B cell (primary cell): Measurements from ENCODE around the gene CRTAC1. TPM values are rescaled to one million over a fixed set of nuclear protein-coding genes. Genes with fewer than 3 reads are reported as not detected.
A peak's percentile ranks its signal among the peaks of the same experiment; 100 is the strongest.

Source experiments
- ATAC-seq: fragments of 200-7000 bp; cut with Tn5 transposase; one replicate; pipeline ENCODE4 v1.10.0; 2021; ENCODE audit warnings: low read depth, mild to moderate bottlenecking, moderate number of reproducible peaks, moderate library complexity
- CTCF ChIA-PET: fragments of 350-600 bp; sonication (Branson Sonifier 250); formaldehyde crosslinking; loops from one replicate; lab custom pipeline; 2021; ENCODE audit warnings: antibody characterized with exemption, inconsistent platforms; lab: Charles Lee
- POLR2A ChIA-PET: fragments of 350-600 bp; sonication (Branson Sonifier 250); formaldehyde crosslinking; loops from one replicate; lab custom pipeline; 2021; ENCODE audit warnings: antibody characterized with exemption; lab: Charles Lee
- DNase-seq: peaks from one replicate; pipeline ENCODE4 v3.0.0; 2013
- H2AFZ ChIP-seq: 2 replicates; pipeline ENCODE4 v1.6.1; 2012; ENCODE audit warnings: mild to moderate bottlenecking, low read depth, low read length; ENCODE audit not compliant: insufficient read depth, poor library complexity, severe bottlenecking
- H3K27ac ChIP-seq, 2 donors: 1 replicate in 1 of 2; 2 replicates in 1 of 2; pipeline ENCODE4 v1.5.1; 2012 to 2013; ENCODE audit warnings: low read length in 2 of 2, mild to moderate bottlenecking in 2 of 2, moderate library complexity in 1 of 2
- H3K27me3 ChIP-seq, 4 experiments: fragments of 200-600 bp in 1 of 4; sonication (generic) in 1 of 4; replicated peaks in 1 of 4; 1 replicate in 2 of 4; 2 replicates in 2 of 4; pipeline versions ENCODE4 v1.6.1 to v1.7.0; 2013 to 2016; ENCODE audit warnings: low read length in 3 of 4, mild to moderate bottlenecking in 2 of 4, mixed read lengths in 1 of 4, moderate library complexity in 1 of 4; ENCODE audit not compliant: insufficient read depth in 4 of 4, control insufficient read depth in 3 of 4; ENCODE audit errors: control extremely low read depth in 1 of 4
- H3K36me3 ChIP-seq, 2 experiments: replicated peaks in 1 of 2; 1 replicate in 1 of 2; 2 replicates in 1 of 2; pipeline versions ENCODE4 v1.6.1 to v1.7.1; 2013; ENCODE audit warnings: low read length in 1 of 2; ENCODE audit not compliant: insufficient read depth in 2 of 2, control insufficient read depth in 1 of 2; ENCODE audit errors: control extremely low read depth in 1 of 2, extremely low read depth in 1 of 2
- H3K4me1 ChIP-seq, 2 donors: fragments of 200-600 bp in 1 of 2; sonication (generic) in 1 of 2; 1 replicate in 1 of 2; 2 replicates in 1 of 2; pipeline versions ENCODE4 v1.5.1 to v1.6.1; 2013 to 2017; ENCODE audit warnings: low read length in 2 of 2; ENCODE audit not compliant: control insufficient read depth in 2 of 2, insufficient read depth in 2 of 2
- H3K4me2 ChIP-seq: replicated peaks from 2 replicates; pipeline ENCODE3; 2012; ENCODE audit warnings: mild to moderate bottlenecking, low read depth, low read length; ENCODE audit not compliant: poor library complexity, severe bottlenecking
- H3K4me3 ChIP-seq, 5 experiments: fragments of 200-600 bp in 1 of 5; sonication (generic) in 1 of 5; 1 replicate in 3 of 5; 2 replicates in 2 of 5; pipeline versions ENCODE4 v1.5.1 to v1.7.0; 2011 to 2016; ENCODE audit warnings: low read length in 4 of 5, mild to moderate bottlenecking in 4 of 5, low read depth in 2 of 5, control low read depth in 1 of 5, moderate library complexity in 1 of 5; ENCODE audit not compliant: insufficient read depth in 1 of 5; ENCODE audit errors: control extremely low read depth in 1 of 5, extremely low read depth in 1 of 5
- H3K79me2 ChIP-seq: fragments of 200-600 bp; sonication (generic); one replicate; pipeline ENCODE4 v1.6.0; 2016; ENCODE audit warnings: low read length; ENCODE audit not compliant: control insufficient read depth, insufficient read depth
- H3K9ac ChIP-seq: fragments of 200-600 bp; sonication (generic); 2 replicates; pipeline ENCODE4 v1.6.1; 2017; ENCODE audit warnings: mild to moderate bottlenecking, low read length, moderate library complexity
- H3K9me3 ChIP-seq, 3 donors: one replicate each; pipeline versions ENCODE4 v1.6.1 to v1.7.1; 2013; ENCODE audit warnings: low read length in 2 of 3; ENCODE audit not compliant: control insufficient read depth in 2 of 3, insufficient read depth in 1 of 3; ENCODE audit errors: control extremely low read depth in 1 of 3
- H4K20me1 ChIP-seq: 2 replicates; pipeline ENCODE4 v1.6.0; 2012; ENCODE audit warnings: mild to moderate bottlenecking, low read length; ENCODE audit not compliant: insufficient read depth, control insufficient read depth, poor library complexity, severe bottlenecking
- H3K27ac Mint-ChIP-seq: one replicate; pipeline ENCODE4 v1.8.0; 2021; ENCODE audit warnings: mixed read lengths
- H3K27me3 Mint-ChIP-seq: one replicate; pipeline ENCODE4 v1.8.0; 2021; ENCODE audit warnings: mixed read lengths
- H3K4me1 Mint-ChIP-seq: one replicate; pipeline ENCODE4 v1.8.0; 2021; ENCODE audit warnings: mixed read lengths
- H3K4me3 Mint-ChIP-seq: one replicate; pipeline ENCODE4 v1.8.0; 2021; ENCODE audit warnings: mixed read lengths
- H3K9me3 Mint-ChIP-seq: one replicate; pipeline ENCODE4 v1.8.0; 2022; ENCODE audit warnings: mixed read lengths; ENCODE audit not compliant: insufficient read depth
- EZH2 ChIP-seq: IDR thresholded peaks from 2 replicates; pipeline ENCODE4 v1.6.1; 2012; ENCODE audit warnings: borderline replicate concordance, low read depth, mild to moderate bottlenecking, moderate library complexity, low read length; ENCODE audit not compliant: insufficient read depth, poor library complexity, severe bottlenecking
- whole genome bisulfite sequencing: methylation state at CpG from one replicate; pipeline ENCODE4 v1.1.5; 2013; ENCODE audit warnings: missing lambda C conversion rate; ENCODE audit not compliant: insufficient coverage; 5-methylcytosine and 5-hydroxymethylcytosine counted together
- intact Hi-C: fragments of 100-400 bp; cut with micrococcal nuclease; formaldehyde crosslinking; loops from one replicate; pipeline ENCODE4 v1.10.0; 2022
- polyA plus RNA-seq: library from polyadenylated mRNA; depleted of rRNA; stranded (reverse); fragments of >200 nt; gene quantifications from 2 replicates; pipeline ENCODE4 v1.2.3, GENCODE V29; 2012
- total RNA-seq, 2 donors: library from RNA; stranded (reverse); fragments of 120-200 nt in 1 of 2; gene quantifications; 1 replicate in 1 of 2; 2 replicates in 1 of 2; pipeline versions ENCODE4 v1.2.3 to v1.2.4, GENCODE V29; 2013 to 2022
- TF ChIP-seq, protein P1 (sequence below): fragments of 200-600 bp; IDR thresholded peaks from one replicate; pipeline ENCODE4 v1.8.0; 2022; ENCODE audit warnings: antibody characterized with exemption, mild to moderate bottlenecking

The CRTAC1 gene
- total and polyA plus RNA-seq, 2 donors (not counting 1 experiment from before 2014, with no cell fraction given) = not detected

DNA sequence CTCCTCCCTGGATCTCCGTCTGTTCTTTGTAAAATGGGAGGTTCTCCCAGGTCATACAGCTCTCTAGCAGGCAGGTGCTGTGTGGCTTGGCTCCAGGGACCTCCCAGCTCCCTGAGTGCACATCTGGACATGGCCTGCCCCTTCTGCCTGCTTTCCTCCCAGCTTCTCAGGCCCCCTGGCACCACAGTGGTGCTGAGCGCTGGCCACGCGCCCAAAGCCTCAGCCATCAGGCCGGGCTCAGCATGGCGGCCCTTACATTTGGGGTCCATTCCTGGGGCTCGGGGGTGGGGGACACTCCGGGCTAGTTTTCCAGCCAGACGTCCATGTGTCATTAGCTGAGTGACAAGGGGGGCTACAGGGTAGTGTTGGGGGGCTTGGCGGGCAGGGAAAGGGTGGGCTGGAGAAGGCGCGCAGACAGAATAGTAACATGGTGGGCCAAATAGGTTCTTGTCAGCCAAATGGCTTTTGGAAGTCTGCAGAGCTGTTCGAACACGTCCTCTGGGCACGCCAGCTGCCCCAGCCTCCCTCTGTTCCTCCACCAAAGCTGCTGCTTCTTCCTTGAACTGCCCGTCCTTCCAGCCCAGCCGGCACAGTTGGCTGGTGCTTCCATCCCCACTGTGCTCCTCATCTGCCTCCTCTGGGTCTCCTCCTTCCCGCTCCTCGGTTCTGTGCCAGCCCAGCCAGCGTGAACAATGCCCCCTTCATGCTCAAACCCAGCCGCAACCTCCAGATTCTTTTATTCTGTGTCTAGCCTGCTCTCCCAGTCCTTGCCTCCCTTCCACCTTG lies 114.9 kb downstream of the CRTAC1 start:
- H2AFZ ChIP-seq = no peak overlapping the region
- no peak overlapping the region for H3K4me2 ChIP-seq
- TF ChIP-seq EZH2 = no peak
- TF ChIP-seq, protein P1, sequence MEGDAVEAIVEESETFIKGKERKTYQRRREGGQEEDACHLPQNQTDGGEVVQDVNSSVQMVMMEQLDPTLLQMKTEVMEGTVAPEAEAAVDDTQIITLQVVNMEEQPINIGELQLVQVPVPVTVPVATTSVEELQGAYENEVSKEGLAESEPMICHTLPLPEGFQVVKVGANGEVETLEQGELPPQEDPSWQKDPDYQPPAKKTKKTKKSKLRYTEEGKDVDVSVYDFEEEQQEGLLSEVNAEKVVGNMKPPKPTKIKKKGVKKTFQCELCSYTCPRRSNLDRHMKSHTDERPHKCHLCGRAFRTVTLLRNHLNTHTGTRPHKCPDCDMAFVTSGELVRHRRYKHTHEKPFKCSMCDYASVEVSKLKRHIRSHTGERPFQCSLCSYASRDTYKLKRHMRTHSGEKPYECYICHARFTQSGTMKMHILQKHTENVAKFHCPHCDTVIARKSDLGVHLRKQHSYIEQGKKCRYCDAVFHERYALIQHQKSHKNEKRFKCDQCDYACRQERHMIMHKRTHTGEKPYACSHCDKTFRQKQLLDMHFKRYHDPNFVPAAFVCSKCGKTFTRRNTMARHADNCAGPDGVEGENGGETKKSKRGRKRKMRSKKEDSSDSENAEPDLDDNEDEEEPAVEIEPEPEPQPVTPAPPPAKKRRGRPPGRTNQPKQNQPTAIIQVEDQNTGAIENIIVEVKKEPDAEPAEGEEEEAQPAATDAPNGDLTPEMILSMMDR = no peak
- intact Hi-C loops = no loop called here
- H3K79me2 ChIP-seq = no peaks in the 10 kb centered on the region
- no peak overlapping the region for H3K27ac ChIP-seq
- DNase-seq = no peak
- CTCF ChIA-PET = interaction anchor here (1.0 to 2.1 kb wide), 11 partner anchors 9 to 1331 kb away, joined by 3 to 33 read pairs (median 4); no protein-coding TSS in a partner anchor
- H3K36me3 ChIP-seq = no peaks in the 10 kb centered on the region
- H3K9me3 ChIP-seq = no peaks in the 10 kb centered on the region
- no peaks in the 10 kb centered on the region for H4K20me1 ChIP-seq
- H3K4me3 ChIP-seq = no peak overlapping the region
- WGBS = 80% methylated on average over 21 of the region's 21 CpGs
- Mint-ChIP-seq H3K27ac (no peak overlapping the region), H3K4me1 (no peaks in the 10 kb centered on the region), H3K9me3 (no peaks in the 10 kb centered on the region), H3K4me3 (no peak overlapping the region), H3K27me3 (peaks cover 47% of the 10 kb centered on the region)
- H3K9ac ChIP-seq = no peak overlapping the region
- peaks cover 0 to 5% of the 10 kb centered on the region in 2 donors for H3K4me1 ChIP-seq
- ATAC-seq = no peak
- POLR2A ChIA-PET = no interaction called here
- H3K27me3 ChIP-seq = peaks cover 0 to 4% (median 2%) of the 10 kb centered on the region in 4 experiments

DNA sequence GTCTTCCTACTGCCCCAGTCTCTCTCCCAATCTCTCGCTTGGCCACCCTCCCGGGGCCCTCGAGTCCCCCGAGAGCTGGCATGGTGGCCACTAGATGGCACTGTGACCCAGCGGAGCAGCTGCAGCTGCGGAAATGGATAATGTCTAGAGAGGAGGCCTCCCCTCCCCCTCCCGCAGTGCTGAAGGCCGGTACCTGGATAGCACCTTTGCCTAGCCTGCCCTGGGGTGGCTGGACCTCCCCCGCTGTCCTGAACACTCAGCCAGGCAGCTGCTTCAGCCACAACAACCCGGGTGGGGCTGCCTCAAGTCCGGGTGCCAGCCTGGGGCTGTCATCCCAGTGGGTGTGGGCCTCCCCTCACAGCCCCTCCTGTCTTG lies 115.6 kb downstream of the CRTAC1 start:
- CTCF ChIA-PET = interaction anchor here (0.9 to 2.1 kb wide), 12 partner anchors 9 to 1332 kb away, joined by 3 to 33 read pairs (median 4); no protein-coding TSS in a partner anchor
- Mint-ChIP-seq H3K4me3 (no peak overlapping the region), H3K27ac (no peak overlapping the region), H3K4me1 (no peaks in the 10 kb centered on the region), H3K27me3 (peaks cover 45% of the 10 kb centered on the region), H3K9me3 (no peaks in the 10 kb centered on the region)
- peak overlapping the region; percentile 33 for H3K4me2 ChIP-seq
- H4K20me1 ChIP-seq = no peaks in the 10 kb centered on the region
- H3K27me3 ChIP-seq = peaks cover 0 to 4% (median 2%) of the 10 kb centered on the region in 4 experiments
- H3K27ac ChIP-seq = no peak overlapping the region
- ATAC-seq (peak; percentile 39), DNase-seq (peak; percentile 64)
- intact Hi-C loops = no loop called here
- peaks cover 0 to 5% of the 10 kb centered on the region in 2 donors for H3K4me1 ChIP-seq
- H3K36me3 ChIP-seq = no peaks in the 10 kb centered on the region
- no peaks in the 10 kb centered on the region for H3K79me2 ChIP-seq
- no peaks in the 10 kb centered on the region for H3K9me3 ChIP-seq
- H3K9ac ChIP-seq = no peak overlapping the region
- WGBS = 11% methylated on average over 6 of the region's 11 CpGs
- no peak overlapping the region for H2AFZ ChIP-seq
- no peak overlapping the region for H3K4me3 ChIP-seq
- POLR2A ChIA-PET = no interaction called here
- no peak for TF ChIP-seq EZH2
- TF ChIP-seq, protein P1 = peak; percentile 79
